HG03575 (cell line): ENCODE measurements around the gene HEG1.

Experiments
- ATAC-seq: cut with Tn5 transposase; IDR thresholded peaks from one replicate; pipeline ENCODE4 v1.9.1; 2021; ENCODE audit not compliant: unreplicated experiment, insufficient number of reproducible peaks, low FRiP score; ENCODE audit errors: extremely low read depth

Gene HEG1

DNA sequence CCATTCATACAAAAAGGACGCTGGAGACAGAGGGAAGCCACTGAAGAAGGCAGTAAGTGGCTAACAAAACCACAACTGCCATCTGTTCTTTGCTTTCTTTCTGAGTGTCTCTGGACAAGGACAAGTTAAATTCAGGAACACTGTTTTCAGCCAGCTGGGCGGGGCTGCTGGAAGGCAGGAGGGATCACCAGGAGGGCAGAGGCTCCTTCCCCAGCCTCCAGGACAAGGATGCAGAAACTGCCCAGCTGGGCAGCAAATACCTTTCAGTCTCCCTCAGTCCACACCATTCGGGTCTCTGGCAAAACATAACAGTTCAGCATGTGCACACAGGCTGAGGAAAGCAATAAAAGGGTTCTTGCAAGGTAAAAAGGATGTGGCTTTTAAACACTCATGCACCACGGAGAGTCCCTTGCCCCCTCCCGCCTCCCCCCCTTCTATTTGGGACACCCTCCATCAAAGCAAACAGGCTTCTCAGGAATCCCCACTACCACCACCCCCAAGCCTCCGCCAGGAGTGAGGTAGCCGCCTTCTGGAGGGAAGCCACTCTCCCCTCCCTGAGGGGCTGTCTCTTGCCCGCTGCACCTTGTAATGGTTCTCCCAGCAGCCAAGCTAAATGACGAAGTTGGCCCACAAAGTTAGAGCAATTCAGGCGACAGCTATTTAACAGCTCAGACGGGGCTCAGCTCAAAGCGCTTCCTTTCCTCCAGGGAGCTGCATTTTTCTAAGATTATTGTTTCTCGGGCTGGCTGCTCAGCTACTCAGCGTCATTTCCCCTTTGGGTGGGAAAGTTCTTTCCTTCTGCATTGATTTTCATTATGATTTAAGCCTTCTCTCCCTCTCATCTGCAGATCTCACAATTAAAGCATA is 3.8 kb downstream of the HEG1 start:
- no peak for ATAC-seq

DNA sequence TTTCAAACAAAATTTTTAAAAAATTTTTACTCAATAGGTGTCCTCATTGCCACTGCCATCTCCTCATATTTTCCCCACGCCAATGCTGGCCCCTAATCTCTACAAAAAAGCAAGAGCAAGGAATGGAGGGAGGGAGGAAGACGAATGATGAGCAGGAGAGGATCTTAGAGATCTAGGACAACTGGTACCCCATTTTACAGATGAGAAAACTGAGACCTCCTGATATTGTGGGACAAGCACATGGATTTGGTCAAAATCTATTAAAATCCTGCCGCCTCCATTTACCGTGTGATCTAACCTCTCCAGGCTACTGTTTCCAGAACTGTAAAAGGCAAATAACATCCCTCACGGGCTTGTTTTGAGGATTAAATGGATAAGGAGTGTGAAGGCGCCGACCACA is 4.6 kb downstream of the HEG1 start:
- ATAC-seq: no peak

- ATAC-seq: no peak
These were observed 5.2 kb downstream of the HEG1 start for GRCh38 chr3:125050488-125051090.

DNA sequence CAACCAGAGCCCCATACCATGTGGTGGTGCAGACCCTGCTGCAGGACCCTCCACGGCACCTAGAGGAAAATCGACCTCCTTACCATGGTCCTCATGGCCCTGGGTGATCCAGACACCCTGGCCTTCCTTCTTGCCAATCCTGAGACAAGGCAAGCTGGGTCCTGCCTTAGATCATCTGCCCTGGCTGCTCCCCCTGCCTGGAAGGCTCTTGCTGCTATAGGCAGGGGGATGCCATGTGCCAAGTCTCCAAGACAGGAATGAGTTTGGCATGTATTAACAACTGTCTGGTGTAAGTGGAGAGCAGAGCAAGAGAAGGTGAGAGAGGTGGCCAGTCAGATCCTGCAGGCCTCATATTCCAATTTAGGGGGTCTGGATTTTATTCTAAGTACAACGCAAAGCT is 7.5 kb downstream of the HEG1 start:
- no peak for ATAC-seq

- ATAC-seq: no peak
These were observed 9.8 kb downstream of the HEG1 start for GRCh38 chr3:125045965-125046364.

GRCh38 chr3:125045194-125045593 is 10.6 kb downstream of the HEG1 start:
- ATAC-seq: no peak

- ATAC-seq: no peak
These were observed 12.1 kb downstream of the HEG1 start for GRCh38 chr3:125043599-125044151.

- no peak for ATAC-seq
These were observed 12.9 kb downstream of the HEG1 start for GRCh38 chr3:125042725-125043406.

- ATAC-seq: no peak
These were observed 16.4 kb downstream of the HEG1 start for GRCh38 chr3:125039131-125040100.

- ATAC-seq: no peak
These were observed 18.2 kb downstream of the HEG1 start for GRCh38 chr3:125037498-125038150.

DNA sequence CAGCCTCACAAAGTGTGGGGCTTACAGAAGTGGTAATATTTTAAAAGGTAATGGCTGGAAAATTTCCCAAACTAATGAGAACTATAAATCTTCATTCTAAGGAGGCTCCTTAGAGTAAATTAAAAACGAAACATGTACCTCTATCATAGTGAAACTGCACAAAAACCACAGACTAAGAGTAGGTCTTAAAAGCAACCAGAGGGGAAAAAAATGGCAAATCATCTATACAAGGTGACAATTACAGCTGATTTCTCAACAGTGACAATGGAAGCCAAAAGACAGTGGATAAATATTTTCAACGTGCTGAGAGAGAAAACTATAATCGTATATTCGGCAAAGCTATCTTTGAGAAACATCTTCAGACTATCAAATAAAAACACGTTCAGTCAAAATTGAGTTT is 20.6 kb downstream of the HEG1 start:
- no peak for ATAC-seq

- ATAC-seq: no peak
These were observed 22.2 kb downstream of the HEG1 start for GRCh38 chr3:125033616-125034015.

GRCh38 chr3:125033135-125033534 is 22.7 kb downstream of the HEG1 start:
- no peak for ATAC-seq

GRCh38 chr3:125032683-125033082 is 23.1 kb downstream of the HEG1 start:
- ATAC-seq: no peak

- no peak for ATAC-seq
These were observed 23.6 kb downstream of the HEG1 start for GRCh38 chr3:125032100-125032643.

GRCh38 chr3:125031544-125031943 is 24.3 kb downstream of the HEG1 start:
- no peak for ATAC-seq

DNA sequence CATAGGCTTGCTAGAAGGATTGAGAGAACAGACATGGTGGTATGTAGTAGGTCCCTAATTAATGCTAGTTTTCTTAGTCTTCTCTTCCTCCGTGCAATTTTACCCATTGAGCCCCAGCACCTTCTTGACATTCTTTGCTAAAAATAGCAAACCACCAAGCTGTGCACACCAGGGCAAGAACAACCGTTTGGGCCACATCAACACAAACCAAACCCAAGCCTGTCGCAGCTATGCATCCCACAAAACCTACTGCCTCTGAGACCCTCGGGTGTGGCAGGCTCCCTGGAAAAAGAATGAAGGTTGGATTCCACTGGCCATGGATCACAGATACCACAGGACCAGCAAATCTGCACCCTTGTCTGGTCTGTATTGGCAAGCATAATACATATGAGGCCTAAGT is 27.1 kb downstream of the HEG1 start:
- no peak for ATAC-seq

DNA sequence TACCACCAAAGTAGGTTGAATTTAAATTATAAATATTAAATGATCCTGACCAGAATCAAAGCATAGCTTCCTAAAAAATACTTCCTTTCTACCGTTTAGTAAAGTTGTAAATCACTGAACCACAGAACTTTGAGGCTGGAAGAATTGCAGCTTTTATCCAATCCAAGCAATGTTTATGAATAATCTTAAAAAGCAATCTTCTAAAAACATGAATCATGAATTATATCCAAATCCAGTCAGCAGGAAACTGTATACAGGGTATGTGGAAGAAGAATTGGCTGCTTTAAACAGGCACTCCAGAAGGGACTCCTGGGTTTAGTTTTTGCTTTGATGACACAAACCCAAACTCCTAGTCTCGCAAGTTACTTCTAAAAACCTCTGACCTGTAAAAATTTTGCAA is 30.2 kb downstream of the HEG1 start:
- ATAC-seq: no peak
